Activated naive CD4-positive, alpha-beta T cell treated with Interleukin-2 at 50 U/mL for 16 hours (primary cell): Measurements from ENCODE around the gene ZCCHC2.

Source experiments
- DNase-seq: peaks from one replicate; pipeline ENCODE4 v3.0.0-alpha.2; 2020

ZCCHC2 gene

GRCh38 chr18:62611453-62612288 lies 88.8 kb downstream of the ZCCHC2 start:
- no peak for DNase-seq

- DNase-seq, result no peak
Measured at GRCh38 chr18:62612289-62612645, 89.4 kb downstream of the ZCCHC2 start.

- DNase-seq, result no peak
Measured at GRCh38 chr18:62612776-62613175, 90.0 kb downstream of the ZCCHC2 start.

GRCh38 chr18:62614494-62614893 lies 91.7 kb downstream of the ZCCHC2 start:
- no peak for DNase-seq

GRCh38 chr18:62616331-62616805 lies 93.5 kb downstream of the ZCCHC2 start:
- no peak for DNase-seq

GRCh38 chr18:62617793-62618591 lies 95.2 kb downstream of the ZCCHC2 start:
- no peak for DNase-seq

- DNase-seq, result no peak
Measured at GRCh38 chr18:62618735-62619134, 95.9 kb downstream of the ZCCHC2 start.

GRCh38 chr18:62621546-62621945 lies 98.7 kb downstream of the ZCCHC2 start:
- no peak for DNase-seq

GRCh38 chr18:62625019-62625418 lies 102.2 kb downstream of the ZCCHC2 start:
- no peak for DNase-seq
